ENCODE data around the gene LGALS3BP. TPM values are rescaled to one million over a fixed set of nuclear protein-coding genes. Genes with fewer than 3 reads are reported as not detected.
A peak's percentile ranks its signal among the peaks of the same experiment; 100 is the strongest.
"Not testable (repeated sequence)": the region's sequence is repeated elsewhere in the genome, so short reads cannot be mapped to it uniquely, and the experiment has no call there.

LGALS3BP gene
- total RNA-seq, 1 experiment from 2014 or later: 747 TPM

- intact Hi-C loops (cut with micrococcal nuclease; ENCODE audit: unreplicated experiment): no loop called here
- peak; percentile 79 for DNase-seq
- TF ChIP-seq, protein P1, sequence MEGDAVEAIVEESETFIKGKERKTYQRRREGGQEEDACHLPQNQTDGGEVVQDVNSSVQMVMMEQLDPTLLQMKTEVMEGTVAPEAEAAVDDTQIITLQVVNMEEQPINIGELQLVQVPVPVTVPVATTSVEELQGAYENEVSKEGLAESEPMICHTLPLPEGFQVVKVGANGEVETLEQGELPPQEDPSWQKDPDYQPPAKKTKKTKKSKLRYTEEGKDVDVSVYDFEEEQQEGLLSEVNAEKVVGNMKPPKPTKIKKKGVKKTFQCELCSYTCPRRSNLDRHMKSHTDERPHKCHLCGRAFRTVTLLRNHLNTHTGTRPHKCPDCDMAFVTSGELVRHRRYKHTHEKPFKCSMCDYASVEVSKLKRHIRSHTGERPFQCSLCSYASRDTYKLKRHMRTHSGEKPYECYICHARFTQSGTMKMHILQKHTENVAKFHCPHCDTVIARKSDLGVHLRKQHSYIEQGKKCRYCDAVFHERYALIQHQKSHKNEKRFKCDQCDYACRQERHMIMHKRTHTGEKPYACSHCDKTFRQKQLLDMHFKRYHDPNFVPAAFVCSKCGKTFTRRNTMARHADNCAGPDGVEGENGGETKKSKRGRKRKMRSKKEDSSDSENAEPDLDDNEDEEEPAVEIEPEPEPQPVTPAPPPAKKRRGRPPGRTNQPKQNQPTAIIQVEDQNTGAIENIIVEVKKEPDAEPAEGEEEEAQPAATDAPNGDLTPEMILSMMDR (IDR thresholded peaks at IDR 0.05; ENCODE audit: unreplicated experiment): peak; percentile 43
- Mint-ChIP-seq H3K27me3 (ENCODE audit: unreplicated experiment) (peaks cover 10% of the 10 kb centered on the region), H3K4me3 (ENCODE audit: low read depth, unreplicated experiment) (peak within 1 kb of the TSS; percentile 77), H3K4me1 (ENCODE audit: low read depth, unreplicated experiment) (peaks cover 26% of the 10 kb centered on the region), H3K36me3 (ENCODE audit: insufficient read depth, unreplicated experiment) (peaks cover 25% of the 10 kb centered on the region), H3K27ac (ENCODE audit: unreplicated experiment) (peak within 1 kb of the TSS; percentile 18), H3K9me3 (ENCODE audit: low read depth, unreplicated experiment) (no peaks in the 10 kb centered on the region)
- CTCF ChIA-PET: no interaction called here
- BruUV-seq (replicated peaks): no TSS peak
These were observed 44.4 kb upstream of the LGALS3BP start, which contains the start of gene C1QTNF1 for GRCh38 chr17:79023886-79024771. Gene C1QTNF1 (plus strand): TSS chr17:79024169. CDS start chr17:79043969, 19,800 bp downstream.

DNA sequence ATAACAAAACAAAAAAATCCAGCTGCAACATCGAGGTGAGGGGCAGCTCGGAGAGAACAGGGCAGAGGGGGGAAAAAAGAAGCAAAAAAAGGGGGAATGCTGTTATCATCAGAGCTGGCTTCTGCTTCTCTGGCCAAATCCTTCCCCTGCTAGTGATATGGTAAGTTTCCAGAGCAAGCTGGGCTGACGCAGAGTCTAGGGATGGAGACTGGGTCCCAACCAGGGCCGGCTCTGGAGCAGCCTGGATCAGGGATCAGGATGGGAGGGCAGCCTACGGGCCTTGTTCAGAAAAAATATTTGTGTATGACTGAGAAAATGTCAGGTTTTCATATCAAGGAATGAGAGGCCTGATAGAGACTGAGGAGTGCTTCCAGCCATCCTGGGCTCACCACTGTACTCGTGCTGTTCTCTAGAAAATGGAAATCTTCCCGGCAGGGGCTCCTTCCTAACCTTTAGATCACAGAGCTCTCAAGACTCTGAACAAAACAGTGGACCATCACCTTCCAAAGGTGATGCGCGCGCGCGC, 43.5 kb upstream of the LGALS3BP start:
- Mint-ChIP-seq H3K4me3 (ENCODE audit: low read depth, unreplicated experiment) (peak overlapping the region; percentile 77), H3K27ac (ENCODE audit: unreplicated experiment) (no peak overlapping the region), H3K4me1 (ENCODE audit: low read depth, unreplicated experiment) (peaks cover 33% of the 10 kb centered on the region), H3K27me3 (ENCODE audit: unreplicated experiment) (peaks cover 10% of the 10 kb centered on the region), H3K9me3 (ENCODE audit: low read depth, unreplicated experiment) (no peaks in the 10 kb centered on the region), H3K36me3 (ENCODE audit: insufficient read depth, unreplicated experiment) (peaks cover 25% of the 10 kb centered on the region)
- BruUV-seq (replicated peaks): no TSS peak
- DNase-seq: no peak
- intact Hi-C loops (cut with micrococcal nuclease; ENCODE audit: unreplicated experiment): no loop called here
- TF ChIP-seq, protein P1 (IDR thresholded peaks at IDR 0.05; ENCODE audit: unreplicated experiment): no peak
- CTCF ChIA-PET: no interaction called here

- Mint-ChIP-seq H3K27me3 (ENCODE audit: unreplicated experiment) (peaks cover 10% of the 10 kb centered on the region), H3K36me3 (ENCODE audit: insufficient read depth, unreplicated experiment) (peaks cover 21% of the 10 kb centered on the region)
- TF ChIP-seq, protein P1 (IDR thresholded peaks at IDR 0.05; ENCODE audit: unreplicated experiment): no peak
These were observed 42.8 kb upstream of the LGALS3BP start for GRCh38 chr17:79022507-79022991.

DNA sequence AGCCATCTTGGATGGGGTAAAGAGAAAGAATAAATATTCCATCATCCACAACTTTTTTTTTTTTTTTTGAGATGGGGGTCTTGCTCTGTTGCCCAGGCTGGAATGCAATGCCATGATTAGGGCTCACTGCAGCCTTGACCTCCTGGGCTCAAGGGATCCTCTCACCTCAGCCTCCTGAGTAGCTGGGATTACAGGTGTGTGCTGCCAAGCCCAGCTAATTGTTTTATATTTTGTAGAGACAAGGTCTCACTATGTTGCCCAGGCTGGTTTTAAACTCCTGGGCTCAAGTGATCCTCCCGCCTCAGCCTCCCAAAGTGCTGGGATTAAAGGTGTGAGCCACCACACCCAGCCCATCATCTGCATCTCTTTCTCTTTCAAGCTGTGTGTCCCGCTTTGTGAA, 42.2 kb upstream of the LGALS3BP start:
- Mint-ChIP-seq H3K4me1 (ENCODE audit: low read depth, unreplicated experiment) (peaks cover 35% of the 10 kb centered on the region), H3K36me3 (ENCODE audit: insufficient read depth, unreplicated experiment) (peaks cover 21% of the 10 kb centered on the region)
- intact Hi-C loops (cut with micrococcal nuclease; ENCODE audit: unreplicated experiment); H3K27ac Mint-ChIP-seq (ENCODE audit: unreplicated experiment); H3K27me3 Mint-ChIP-seq (ENCODE audit: unreplicated experiment); H3K9me3 Mint-ChIP-seq (ENCODE audit: low read depth, unreplicated experiment); H3K4me3 Mint-ChIP-seq (ENCODE audit: low read depth, unreplicated experiment); DNase-seq; BruUV-seq (replicated peaks): not testable (repeated sequence)
- CTCF ChIA-PET: interaction anchor here (1.1 kb wide), 1 partner anchor 23 kb away, joined by 3 read pairs; no protein-coding TSS in a partner anchor

More at GRCh38 chr17:79022507-79022991, 42.8 kb upstream of the LGALS3BP start:
- H3K27ac Mint-ChIP-seq (ENCODE audit: unreplicated experiment): no peak overlapping the region
- H3K4me1 Mint-ChIP-seq (ENCODE audit: low read depth, unreplicated experiment): peaks cover 30% of the 10 kb centered on the region
- DNase-seq: no peak
- BruUV-seq (replicated peaks): no TSS peak
- no peak overlapping the region for H3K4me3 Mint-ChIP-seq (ENCODE audit: low read depth, unreplicated experiment)
- intact Hi-C loops (cut with micrococcal nuclease; ENCODE audit: unreplicated experiment): no loop called here
- H3K9me3 Mint-ChIP-seq (ENCODE audit: low read depth, unreplicated experiment): no peaks in the 10 kb centered on the region
- CTCF ChIA-PET: no interaction called here
